A549 (cell line): ENCODE results near the gene NEK8.

Experiments used
- JUN ChIP-seq, 2 experiments: fragments of >200 bp; sonication (Bioruptor Twin); formaldehyde crosslinking; IDR thresholded peaks; 2 replicates in 1 of 2; 3 replicates in 1 of 2; pipeline ENCODE4 v1.6.1; 2016 to 2017
- KDM1A ChIP-seq: fragments of 200-600 bp; sonication (generic); IDR thresholded peaks from 2 replicates; pipeline ENCODE4 v1.6.1; 2016; ENCODE audit warnings: low read depth, mild to moderate bottlenecking
- RAD21 ChIP-seq, 2 experiments: fragments of >200 bp in 1 of 2; sonication (Bioruptor Twin) in 1 of 2; formaldehyde crosslinking in 1 of 2; IDR thresholded peaks in 1 of 2; conservative IDR thresholded peaks in 1 of 2; 2 replicates in 1 of 2; 3 replicates in 1 of 2; pipeline ENCODE4 v1.6.1; 2012 to 2018; ENCODE audit warnings: inconsistent platforms in 1 of 2
- RCOR1 ChIP-seq: fragments of 150-350 bp; IDR thresholded peaks from 2 replicates; pipeline ENCODE4 v1.6.1; 2014; ENCODE audit warnings: antibody characterized with exemption, low read length, low read depth
- USF2 ChIP-seq: fragments of 450-650 bp; IDR thresholded peaks from 2 replicates; pipeline ENCODE4 v1.6.1; 2014; ENCODE audit warnings: antibody characterized with exemption
- TF ChIP-seq, protein P1 (sequence below): fragments of >200 bp; sonication (Bioruptor Twin); formaldehyde crosslinking; IDR thresholded peaks from 3 replicates; pipeline ENCODE4 v1.5.1; 2016

- TF ChIP-seq USF2 = no peak
- TF ChIP-seq RAD21 (conservative IDR thresholded peaks at IDR 0.05 in 1 of 2, IDR thresholded peaks at IDR 0.05 in 1 of 2) = no peak
- TF ChIP-seq, protein P1, sequence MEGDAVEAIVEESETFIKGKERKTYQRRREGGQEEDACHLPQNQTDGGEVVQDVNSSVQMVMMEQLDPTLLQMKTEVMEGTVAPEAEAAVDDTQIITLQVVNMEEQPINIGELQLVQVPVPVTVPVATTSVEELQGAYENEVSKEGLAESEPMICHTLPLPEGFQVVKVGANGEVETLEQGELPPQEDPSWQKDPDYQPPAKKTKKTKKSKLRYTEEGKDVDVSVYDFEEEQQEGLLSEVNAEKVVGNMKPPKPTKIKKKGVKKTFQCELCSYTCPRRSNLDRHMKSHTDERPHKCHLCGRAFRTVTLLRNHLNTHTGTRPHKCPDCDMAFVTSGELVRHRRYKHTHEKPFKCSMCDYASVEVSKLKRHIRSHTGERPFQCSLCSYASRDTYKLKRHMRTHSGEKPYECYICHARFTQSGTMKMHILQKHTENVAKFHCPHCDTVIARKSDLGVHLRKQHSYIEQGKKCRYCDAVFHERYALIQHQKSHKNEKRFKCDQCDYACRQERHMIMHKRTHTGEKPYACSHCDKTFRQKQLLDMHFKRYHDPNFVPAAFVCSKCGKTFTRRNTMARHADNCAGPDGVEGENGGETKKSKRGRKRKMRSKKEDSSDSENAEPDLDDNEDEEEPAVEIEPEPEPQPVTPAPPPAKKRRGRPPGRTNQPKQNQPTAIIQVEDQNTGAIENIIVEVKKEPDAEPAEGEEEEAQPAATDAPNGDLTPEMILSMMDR = no peak
- TF ChIP-seq RCOR1 = no peak
- no peak for TF ChIP-seq KDM1A
- TF ChIP-seq JUN (IDR thresholded peaks at IDR 0.05) = no peak
Observed at GRCh38 chr17:28747051-28747691, 18.6 kb downstream of the NEK8 start.
